Epithelial cell of proximal tubule (primary cell): ENCODE measurements around the gene SULT1B1. TPM values are rescaled to one million over a fixed set of nuclear protein-coding genes. Genes with fewer than 3 reads are reported as not detected.

Experiments used
- DNase-seq: peaks from one replicate; pipeline ENCODE4 v3.0.0-alpha.2; 2011; ENCODE audit warnings: low read depth
- H3K4me3 ChIP-seq: 2 replicates; pipeline ENCODE4 v1.5.1; 2011; ENCODE audit warnings: low read depth, mild to moderate bottlenecking, low read length
- total RNA-seq: library from RNA; depleted of rRNA; stranded (reverse); fragments of >200 nt; gene quantifications from 2 replicates; pipeline ENCODE4 v1.2.3, GENCODE V29; 2015
- TF ChIP-seq, protein P1 (sequence below): conservative IDR thresholded peaks from 2 replicates; pipeline ENCODE4 v1.5.1; 2012; ENCODE audit warnings: low read depth, mild to moderate bottlenecking, low read length

The SULT1B1 gene
- total RNA-seq, 1 donor from 2014 or later: not detected

DNA sequence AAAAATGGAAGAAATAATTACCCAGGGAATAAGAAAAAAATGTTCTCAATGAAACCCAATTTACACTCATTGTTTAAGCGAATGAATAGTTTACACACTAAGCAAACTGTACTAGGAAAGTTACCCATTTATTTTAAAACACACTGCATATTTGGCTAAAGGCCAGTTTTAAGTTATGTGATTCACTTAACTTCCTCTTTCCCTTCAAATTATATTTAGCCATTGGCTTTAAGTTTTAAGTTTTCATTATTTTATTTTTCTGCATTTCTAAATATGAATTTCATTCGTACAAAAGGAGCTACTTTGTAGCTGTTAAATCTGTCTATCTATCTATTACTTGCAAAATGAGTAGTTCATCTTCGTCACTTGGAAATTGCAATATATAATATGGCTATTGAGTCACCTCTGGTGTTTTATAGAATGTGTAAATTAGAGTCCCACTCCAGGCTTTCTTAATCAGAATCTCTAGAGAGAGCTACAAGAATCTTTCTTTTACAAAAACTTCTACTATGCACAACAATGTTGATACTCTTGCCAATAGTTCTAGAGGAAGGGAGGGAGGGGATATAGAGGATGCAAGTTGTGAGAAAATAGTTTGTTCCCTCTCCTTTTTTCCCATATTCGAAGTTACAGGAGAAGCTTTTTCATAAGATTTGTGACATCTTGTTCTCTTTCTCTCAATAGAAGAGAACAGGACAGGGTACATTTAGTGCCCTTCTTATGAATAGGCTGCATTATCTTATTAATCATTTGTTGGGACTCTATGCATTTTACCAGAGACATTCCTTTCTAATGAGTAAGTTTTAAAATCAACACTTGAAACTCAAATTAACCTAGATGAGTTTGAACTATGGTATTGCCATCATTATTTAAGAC lies 41.8 kb downstream of the SULT1B1 start:
- no peak for DNase-seq
- TF ChIP-seq, protein P1, sequence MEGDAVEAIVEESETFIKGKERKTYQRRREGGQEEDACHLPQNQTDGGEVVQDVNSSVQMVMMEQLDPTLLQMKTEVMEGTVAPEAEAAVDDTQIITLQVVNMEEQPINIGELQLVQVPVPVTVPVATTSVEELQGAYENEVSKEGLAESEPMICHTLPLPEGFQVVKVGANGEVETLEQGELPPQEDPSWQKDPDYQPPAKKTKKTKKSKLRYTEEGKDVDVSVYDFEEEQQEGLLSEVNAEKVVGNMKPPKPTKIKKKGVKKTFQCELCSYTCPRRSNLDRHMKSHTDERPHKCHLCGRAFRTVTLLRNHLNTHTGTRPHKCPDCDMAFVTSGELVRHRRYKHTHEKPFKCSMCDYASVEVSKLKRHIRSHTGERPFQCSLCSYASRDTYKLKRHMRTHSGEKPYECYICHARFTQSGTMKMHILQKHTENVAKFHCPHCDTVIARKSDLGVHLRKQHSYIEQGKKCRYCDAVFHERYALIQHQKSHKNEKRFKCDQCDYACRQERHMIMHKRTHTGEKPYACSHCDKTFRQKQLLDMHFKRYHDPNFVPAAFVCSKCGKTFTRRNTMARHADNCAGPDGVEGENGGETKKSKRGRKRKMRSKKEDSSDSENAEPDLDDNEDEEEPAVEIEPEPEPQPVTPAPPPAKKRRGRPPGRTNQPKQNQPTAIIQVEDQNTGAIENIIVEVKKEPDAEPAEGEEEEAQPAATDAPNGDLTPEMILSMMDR: no peak
- no peak overlapping the region for H3K4me3 ChIP-seq

DNA sequence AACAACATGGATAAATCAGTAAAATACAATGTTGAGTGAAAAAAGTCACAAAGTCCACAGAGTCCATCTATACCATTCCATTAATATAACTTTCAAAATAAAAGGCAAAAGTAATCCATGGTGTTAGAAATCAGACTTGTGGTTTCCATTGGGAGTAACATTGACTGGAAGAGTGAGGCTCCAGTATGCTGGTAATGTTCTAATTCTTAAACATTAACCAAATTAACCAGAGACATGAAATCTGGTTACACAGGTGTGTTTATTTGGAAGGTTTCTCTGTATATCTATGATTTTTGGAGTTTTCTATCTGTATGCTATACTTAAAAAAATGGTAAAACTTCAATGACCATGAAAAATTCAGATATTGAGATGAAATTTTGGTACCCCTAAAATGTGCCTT lies 42.6 kb downstream of the SULT1B1 start:
- TF ChIP-seq, protein P1: no peak
- no peak overlapping the region for H3K4me3 ChIP-seq
- no peak for DNase-seq

DNA sequence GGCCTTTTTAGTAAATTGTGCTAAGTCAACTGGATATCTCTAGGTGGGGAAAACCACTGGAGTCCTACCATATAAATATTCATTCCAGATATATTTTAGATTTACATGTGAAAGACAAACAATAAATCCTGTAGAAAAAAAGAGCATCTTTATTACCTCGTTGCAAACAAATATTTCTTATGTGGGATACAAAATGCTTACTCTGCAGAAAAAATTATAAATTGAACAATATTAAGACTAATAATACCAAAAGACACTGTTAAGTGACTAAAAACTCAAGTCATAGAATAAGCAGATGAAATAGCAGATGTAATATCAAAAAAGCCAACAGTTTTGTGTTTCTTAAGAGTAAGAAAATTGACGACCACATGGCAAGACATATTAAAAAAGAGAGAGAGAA lies 43.8 kb downstream of the SULT1B1 start:
- no peak for DNase-seq
- TF ChIP-seq, protein P1: no peak
- H3K4me3 ChIP-seq: no peak overlapping the region

DNA sequence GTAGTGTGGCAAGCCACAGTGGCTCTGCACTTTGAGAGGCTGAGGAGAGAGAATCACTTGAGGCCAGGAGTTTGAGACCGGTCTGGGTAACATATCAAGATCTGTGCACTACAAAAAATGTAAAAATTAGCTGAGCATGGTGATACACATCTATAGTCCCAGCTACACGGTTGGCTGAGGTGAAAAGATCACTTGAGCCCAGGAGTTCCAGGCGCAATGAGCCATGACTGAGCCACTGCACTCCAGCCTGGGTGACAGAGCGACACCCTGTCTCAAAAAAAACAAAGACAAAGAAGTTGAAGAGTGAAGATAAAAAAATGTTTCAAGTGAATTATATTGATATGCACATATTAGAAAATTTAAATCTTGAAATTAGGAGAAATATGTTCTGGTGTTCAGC lies 46.3 kb downstream of the SULT1B1 start:
- TF ChIP-seq, protein P1: no peak
- H3K4me3 ChIP-seq: no peak overlapping the region
- no peak for DNase-seq

DNA sequence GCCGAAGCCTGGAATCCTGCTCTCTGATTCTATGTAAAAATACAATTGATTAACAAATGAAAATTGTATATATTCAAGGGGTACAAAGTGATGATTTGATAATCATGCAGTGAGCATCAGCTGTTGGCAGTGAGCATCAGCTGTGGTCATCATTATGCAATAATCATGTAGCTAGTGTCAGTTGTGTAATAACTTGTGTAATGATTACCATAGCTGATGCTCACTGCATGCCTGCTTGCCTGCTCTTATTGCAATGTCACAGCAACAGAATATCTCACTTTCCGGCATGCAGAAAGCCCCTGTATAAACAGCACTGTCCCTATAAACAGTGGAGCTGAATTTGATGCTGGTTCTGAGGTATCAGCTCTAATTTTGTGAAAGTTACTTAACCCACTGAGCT lies 46.8 kb downstream of the SULT1B1 start:
- TF ChIP-seq, protein P1: no peak
- H3K4me3 ChIP-seq: no peak overlapping the region
- peak; percentile 77 for DNase-seq

DNA sequence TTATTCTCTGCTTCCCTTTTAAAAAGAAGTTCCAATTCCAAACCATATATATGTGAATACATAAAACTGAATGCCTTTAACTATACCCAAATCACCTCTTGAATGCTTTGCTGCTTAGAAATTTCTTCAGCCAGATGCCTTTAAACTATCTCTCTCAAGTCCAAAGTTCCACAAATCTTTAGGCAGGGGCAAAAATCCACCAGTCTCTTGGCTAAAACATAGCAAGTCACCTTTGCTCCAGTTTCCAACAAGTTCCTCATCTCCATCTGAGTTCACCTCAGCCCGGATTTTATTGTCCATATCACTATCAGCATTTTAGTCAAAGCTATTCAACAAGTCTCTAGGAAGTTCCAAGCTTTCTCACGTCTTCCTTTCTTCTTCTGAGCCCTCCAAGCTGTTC lies 49.8 kb downstream of the SULT1B1 start:
- TF ChIP-seq, protein P1: no peak
- no peak overlapping the region for H3K4me3 ChIP-seq
- no peak for DNase-seq

DNA sequence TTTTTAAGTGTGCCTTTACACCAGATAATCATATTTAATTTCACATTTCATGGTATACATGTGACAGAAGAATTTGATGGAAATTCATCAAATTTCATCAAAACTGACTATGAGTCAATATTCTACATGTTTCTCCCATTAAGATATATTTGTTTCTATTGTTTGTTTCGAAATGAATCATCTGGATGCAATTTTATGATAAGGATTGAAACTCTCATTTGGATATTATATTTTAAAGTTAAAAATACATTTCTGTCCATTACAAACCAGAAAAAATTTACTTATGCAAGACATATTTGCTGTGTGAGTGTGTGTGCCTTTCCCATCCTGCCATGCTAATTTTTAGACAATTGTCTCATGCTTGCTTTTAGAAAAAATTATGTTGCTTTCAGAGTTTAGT lies 52.2 kb downstream of the SULT1B1 start:
- no peak for DNase-seq
- no peak overlapping the region for H3K4me3 ChIP-seq
- TF ChIP-seq, protein P1: no peak
